Left colon (tissue), 2 donors: ENCODE results near the gene TAF1A. TPM values are rescaled to one million over a fixed set of nuclear protein-coding genes. Genes with fewer than 3 reads are reported as not detected.
"Not testable (repeated sequence)": the region's sequence is repeated elsewhere in the genome, so short reads cannot be mapped to it uniquely, and the experiment has no call there.

Experiments used
- ATAC-seq: fragments of 200-7000 bp; cut with Tn5 transposase; one replicate; pipeline ENCODE4 v1.9.1; 2020; ENCODE audit warnings: mild to moderate bottlenecking, moderate library complexity
- DNase-seq, 2 donors: peaks; one replicate each; pipeline ENCODE4 v3.0.0-alpha.2; 2020
- intact Hi-C, 2 donors: fragments of 100-400 bp; cut with DNase I in 1 of 2; cut with micrococcal nuclease in 1 of 2; formaldehyde crosslinking; loops; one replicate each; pipeline versions ENCODE4 v1.11.2 to v1.14.0; 2022; cut with DNase I, micrococcal nuclease
- long read RNA-seq: library from polyadenylated mRNA; unstranded; transcript quantifications from one replicate; pipeline ENCODE4 v2.0.0, GENCODE V29; 2021
- total RNA-seq, 2 donors: library from RNA; stranded (reverse); fragmentation: NEBNext Ultra II Directional; extraction: Animal tissue kit (Norgen Biotek cat#: 25700); gene quantifications; one replicate each; pipeline ENCODE4 v1.2.1, GENCODE V29; 2021
- donor health status: DM: no; HTN: no; CAD: no.
- donor health status: DM: yes; HTN: yes; CAD: no.

TAF1A gene
- 1 to 10 TPM; 4.2 to 4.6 TPM for total RNA-seq
- long read RNA-seq, partial matches to known transcripts, result 0 of 3 reads
- long read RNA-seq, other reads (novel, unspliced or antisense), result 2 of 3 reads

DNA sequence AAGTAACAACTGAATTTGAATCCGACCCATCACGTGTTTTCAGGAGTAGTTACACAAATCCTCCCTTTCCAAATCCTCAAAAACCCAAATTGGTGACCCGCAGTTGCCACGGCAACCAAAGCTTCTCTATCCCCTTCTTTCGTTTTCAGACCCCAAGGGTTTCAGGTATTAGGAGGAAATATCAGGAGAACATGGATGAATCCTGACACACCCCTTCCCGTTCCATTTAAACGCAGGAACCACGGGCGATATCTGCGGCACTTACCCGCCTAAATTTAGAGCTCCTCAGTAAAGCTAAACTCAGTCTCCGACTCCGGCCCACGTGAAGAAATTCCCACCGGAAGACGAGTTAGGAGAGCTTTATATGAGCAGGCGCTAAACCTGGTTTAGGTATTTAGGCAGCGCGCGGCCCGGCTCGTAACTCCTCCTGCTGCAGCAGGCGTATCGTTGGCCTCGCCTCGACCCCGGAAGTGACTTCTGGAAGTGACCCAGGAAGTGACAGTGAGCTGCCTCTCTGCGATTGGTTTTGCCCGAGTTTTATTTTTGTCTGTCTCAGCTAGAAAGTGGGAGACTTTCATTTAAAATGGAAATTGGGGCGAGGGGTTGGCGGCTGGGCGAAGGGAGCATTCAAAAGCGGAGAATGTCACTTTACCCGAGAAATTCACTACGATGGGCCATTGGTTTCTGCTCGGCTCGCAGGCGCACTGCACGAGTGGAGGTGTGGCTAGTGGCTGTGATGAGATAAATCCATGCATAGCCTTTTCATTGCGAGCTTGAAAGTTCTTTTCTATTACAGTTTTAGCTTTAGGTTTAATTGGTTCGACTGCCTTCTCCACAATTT is at the start of gene TAF1A:
Gene TAF1A (minus strand): TSS at position 472 of the 841 bp plus-strand sequence.
- intact Hi-C loops, result no loop called here
- peak; percentile 92 to 93 for DNase-seq
- peak; percentile 100 for ATAC-seq

DNA sequence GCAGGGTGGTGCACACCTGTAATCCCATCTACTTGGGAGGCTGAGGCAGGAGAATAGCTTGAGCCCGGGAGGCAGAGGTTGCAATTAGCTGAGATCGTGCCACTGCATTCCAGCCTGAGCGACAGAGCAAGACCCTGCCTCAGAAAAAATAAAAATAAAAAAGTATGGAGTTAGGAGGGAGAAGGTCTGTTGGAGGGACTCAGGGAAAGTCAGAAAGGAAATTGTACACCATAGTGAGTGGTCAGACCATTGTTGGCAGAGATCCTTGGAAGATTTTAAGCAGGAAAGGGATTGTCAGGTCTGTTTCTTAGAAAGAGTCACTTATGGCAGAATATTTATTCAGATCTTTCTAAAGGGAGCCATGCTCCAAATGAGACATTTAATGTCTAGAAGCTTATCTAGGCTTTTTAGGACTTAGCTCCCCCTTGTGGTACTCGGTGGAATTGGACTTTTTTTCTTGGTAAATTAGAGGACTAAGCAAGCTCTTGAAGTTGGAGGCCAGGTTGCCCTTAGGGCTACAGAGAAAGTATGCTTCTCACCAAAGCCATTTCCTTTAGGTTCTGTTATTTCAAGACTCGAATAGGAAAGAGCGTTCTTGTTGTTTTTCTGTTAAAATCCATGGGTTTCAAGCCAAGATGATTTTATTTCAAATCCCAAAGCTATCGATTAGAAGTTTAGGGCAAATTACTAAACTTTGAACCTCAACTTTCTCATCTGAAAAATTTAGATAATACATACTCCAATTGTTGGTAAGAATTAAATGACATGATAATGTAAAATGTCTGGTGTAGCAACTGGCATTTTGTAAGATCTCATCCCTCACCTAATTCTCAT is 44.7 kb upstream of the TAF1A start:
- ATAC-seq, result peak; percentile 76
- DNase-seq, result peak; percentile 32 to 62
- intact Hi-C loops, result loop anchor here in 1 of 2 donors (2.0 kb wide), 1 partner anchor 170 kb away; no protein-coding TSS in a partner anchor

DNA sequence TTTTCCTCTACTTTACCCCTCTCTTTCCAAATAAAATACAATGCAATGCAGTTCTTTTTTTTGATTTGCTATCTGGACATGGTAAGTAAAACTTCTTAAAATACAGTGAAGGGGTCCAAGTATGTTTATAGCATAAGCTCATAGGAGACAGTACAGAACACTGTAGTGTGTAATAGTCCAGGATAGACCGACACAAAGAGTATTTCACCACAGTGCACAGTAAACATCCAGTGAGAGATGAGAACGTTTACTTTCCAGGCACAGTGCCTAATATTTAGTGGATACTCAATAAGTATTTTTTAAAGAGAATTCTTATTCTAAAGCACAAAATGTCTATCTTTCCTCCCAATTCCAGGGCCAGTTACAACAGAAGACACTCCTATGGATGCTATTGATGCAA is 43.0 kb upstream of the TAF1A start:
- ATAC-seq, result no peak
- intact Hi-C loops, result no loop called here
- no peak for DNase-seq

DNA sequence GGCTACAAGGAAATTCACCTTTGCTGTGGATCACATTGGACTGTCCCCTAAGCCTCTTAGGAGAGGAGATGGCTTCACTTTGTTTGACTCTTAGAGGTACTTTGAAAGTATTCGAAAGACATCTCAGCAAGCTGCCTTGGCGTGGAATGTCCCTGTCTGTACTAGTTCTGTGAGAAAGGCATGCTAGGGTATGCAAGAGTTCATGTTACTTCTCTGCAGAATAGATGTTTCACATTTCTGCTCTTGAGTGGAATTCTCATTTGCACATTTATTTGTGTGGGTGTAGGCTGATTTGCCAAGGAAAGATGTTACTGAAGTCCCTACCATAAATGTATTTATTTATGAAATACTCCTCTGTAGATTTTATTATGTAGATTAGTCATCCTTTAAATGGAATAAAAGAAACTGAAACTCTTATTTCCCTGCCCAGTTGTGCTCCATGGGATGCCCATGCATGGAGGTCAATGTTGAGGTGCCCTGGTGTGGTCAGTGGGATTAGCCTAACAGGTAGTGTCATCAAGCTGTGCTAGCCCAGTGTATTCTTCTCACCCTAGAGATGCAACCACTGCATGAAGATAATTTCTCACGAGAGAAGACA is 42.0 kb upstream of the TAF1A start:
- intact Hi-C loops, result no loop called here
- ATAC-seq, result no peak
- no peak for DNase-seq

DNA sequence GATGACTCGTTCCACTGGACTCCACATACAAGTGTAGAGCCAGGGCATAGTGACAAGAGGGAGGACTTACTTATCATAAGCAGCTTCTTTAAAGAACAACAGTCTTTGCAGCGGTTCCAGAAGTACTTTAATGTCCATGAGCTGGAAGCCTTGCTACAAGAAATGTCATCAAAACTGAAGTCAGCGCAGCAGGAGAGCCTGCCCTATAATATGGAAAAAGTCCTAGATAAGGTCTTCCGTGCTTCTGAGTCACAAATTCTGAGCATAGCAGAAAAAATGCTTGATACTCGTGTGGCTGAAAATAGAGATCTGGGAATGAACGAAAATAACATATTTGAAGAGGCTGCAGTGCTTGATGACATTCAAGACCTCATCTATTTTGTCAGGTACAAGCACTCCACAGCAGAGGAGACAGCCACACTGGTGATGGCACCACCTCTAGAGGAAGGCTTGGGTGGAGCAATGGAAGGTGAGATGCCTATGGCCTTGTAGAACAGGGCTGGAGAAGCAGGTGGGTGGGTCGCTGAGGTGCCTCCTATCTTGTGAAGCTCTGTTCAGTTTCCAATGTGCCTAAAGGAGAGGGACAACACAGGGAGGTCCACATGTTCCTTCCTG is 40.3 kb upstream of the TAF1A start:
- intact Hi-C loops, result no loop called here
- ATAC-seq (no peak), DNase-seq (no peak)

DNA sequence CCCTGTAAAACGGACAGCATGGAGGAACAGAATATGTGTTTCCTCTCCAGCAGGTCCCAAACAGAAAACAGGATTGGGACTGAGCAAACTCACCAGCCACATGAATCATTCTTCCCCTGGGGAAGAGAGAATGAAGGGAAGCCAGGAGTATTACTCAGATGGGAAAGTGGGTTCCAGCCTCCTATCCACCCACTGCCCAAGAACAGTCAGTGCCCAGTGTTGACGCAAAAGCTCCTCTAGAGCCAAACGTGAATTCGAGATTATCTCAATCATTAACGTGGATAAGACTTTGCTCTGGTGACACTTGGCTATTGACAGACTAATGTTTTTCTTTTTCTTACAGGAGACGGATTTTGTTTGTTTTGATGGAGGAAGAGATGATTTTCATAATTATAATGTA is 37.5 kb upstream of the TAF1A start:
- DNase-seq, result no peak
- no peak for ATAC-seq
- intact Hi-C loops, result no loop called here

DNA sequence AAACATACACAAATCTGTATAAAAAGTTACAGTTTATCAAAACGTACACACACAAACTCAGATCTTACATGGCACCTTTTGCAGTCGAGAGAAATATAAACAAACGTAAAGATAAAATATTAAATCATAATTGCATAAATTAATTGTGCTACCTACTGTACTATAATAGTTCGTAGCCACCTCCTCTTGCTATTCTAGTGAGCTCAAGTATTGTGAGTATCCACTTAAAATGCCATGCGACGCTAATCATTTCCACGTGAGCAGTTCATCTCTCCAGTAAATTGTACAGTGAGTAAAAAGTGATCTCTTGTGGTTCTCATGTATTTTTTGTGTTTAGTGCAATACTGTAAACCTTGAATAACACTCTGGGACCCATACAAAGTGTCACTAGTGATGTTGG is 34.5 kb upstream of the TAF1A start:
- ATAC-seq (no peak), DNase-seq (no peak)
- intact Hi-C loops, result no loop called here

DNA sequence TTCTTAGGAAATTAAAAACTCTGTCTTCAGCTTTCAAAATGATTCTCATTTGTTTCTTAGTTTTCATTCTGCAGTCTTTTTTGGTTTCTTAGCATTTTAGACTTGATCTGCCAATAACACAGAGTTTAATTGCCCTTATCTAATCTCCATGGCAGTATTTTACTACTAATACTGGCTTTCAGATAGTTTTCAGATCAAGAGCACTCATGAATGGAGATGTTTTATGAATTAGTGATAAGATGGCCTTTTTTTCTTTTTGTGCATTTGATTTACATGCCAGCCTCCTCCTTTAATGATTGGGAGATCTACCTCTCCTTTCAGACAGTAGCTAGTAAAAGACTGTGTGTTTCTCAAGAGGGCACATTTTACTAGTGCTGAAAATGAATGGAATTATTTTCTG is 33.7 kb upstream of the TAF1A start:
- no peak for ATAC-seq
- DNase-seq, result no peak
- intact Hi-C loops, result no loop called here

DNA sequence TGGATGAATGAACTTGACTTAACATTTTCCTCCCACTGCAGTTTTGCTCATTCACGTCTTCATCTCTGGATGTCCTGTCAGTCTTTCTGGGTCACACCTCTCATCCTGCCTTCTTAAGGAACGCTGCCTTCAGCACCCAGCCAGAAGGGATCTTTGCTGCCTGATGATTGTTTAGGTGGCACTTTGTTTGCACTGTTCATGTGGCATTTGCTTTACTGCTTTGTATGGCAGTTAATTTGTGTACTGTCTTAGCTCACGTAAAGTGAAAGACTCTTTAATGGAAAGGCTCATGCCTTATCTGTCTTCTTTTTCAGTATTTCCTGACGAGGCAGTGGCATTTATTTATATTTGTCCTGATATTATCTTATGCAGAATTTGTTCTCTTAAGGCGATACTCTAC is 33.0 kb upstream of the TAF1A start:
- intact Hi-C loops, result no loop called here

DNA sequence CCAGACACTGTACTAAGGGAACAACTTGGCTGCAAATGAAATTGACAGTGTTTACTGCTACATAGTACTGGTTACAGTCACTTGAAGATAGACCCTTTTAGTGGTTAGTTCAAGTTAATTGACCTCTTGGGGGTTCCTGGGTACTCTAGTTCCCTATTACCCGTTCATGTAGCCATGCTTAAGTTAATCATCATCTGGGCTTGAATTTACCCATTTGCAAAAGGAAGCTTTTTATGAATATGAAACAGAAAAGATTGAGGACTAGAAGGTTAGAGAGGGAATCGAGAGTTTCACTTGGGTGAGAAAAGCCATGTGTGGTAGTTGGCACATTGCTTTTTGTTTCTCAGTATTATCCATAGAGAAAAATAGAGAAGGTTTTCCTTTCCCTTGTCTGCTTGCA is 30.8 kb upstream of the TAF1A start:
- intact Hi-C loops, result no loop called here

More for the DNA sequence above, 33.0 kb upstream of the TAF1A start:
- peak; percentile 66 for ATAC-seq
- DNase-seq, result no peak

DNA sequence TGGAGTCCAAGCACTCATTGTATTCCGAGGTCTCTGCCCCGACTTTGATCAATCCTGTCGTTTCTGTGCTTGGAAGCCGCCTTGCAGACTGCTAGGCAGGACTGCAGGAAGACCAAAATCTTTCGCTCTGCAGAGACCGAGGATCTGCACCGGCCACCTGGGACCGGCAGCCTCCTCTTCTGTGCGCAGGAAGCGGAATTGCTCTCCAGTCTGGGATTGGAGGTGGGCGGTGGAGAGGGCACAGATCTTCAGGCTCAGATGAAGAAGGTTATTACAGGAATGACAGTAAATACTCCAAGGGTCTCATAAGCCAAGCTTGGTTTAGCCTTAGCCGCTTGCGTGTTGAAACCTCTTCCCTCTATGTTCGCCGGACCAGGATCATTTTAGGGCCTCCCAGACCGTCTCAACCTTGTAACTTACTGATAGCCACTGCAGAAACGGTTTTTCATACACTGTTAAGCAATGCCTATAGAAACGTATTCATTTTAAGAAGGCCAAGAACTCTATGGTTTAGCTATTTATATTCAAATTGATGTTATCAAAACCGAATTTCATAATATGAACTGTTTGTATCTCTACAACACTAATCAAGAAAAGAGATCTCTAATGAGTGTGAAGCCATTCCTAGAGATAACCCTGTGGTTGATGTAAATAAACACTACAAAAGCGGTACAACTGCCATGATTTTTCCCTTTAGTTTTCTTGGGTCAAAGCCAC is 29.3 kb upstream of the TAF1A start:
- intact Hi-C loops, result no loop called here
- DNase-seq (peak in 1 of 2 donors; percentile 32), ATAC-seq (peak; percentile 22)

More for the DNA sequence above, 30.8 kb upstream of the TAF1A start:
- ATAC-seq (no peak), DNase-seq (no peak)

DNA sequence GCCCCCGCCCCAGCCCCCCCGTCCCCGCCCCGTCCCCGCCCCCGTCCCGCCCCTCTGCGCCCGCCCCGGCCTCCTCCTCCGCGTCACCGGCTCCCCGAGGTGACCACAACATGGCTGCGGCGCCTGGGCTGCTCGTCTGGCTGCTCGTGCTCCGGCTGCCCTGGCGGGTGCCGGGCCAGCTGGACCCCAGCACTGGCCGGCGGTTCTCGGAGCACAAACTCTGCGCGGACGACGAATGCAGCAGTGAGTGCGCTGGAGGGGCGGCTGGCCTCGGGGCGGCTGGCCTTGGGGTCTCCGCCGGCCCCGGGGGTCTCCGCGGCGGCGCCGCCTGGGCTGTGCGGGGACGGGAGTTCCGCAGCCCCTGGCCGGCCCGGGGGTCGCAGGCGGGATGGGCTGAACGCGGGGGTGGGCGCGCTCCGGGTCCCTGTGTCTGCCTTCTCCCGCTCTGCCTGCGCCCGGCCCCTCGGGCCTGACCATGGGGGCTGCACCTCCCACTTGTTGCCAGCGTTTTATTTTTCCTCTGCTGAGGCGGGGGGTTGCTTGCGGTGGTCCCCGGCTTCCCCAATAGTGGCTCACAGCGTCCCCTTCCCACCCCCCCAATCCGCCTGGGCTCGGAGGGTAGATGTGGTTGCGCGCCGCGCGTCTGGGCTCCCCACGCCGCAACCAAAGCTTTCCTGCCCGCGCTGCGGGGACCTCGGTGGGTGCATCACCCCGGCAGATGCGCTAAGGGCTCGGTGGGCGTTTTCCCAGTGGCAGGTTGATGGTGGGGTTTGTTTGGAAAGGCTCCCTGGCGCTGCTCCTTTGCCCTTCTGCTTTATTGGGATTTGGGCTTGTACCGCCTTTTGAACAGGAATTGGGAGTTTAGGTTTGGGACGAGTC is 28.5 kb upstream of the TAF1A start, which contains the start of gene MIA3:
Gene MIA3 (plus strand): TSS at position 97 of the 879 bp plus-strand sequence. CDS start 14 bp downstream, at position 111.
- peak; percentile 32 to 85 for DNase-seq
- intact Hi-C loops, result no loop called here

DNA sequence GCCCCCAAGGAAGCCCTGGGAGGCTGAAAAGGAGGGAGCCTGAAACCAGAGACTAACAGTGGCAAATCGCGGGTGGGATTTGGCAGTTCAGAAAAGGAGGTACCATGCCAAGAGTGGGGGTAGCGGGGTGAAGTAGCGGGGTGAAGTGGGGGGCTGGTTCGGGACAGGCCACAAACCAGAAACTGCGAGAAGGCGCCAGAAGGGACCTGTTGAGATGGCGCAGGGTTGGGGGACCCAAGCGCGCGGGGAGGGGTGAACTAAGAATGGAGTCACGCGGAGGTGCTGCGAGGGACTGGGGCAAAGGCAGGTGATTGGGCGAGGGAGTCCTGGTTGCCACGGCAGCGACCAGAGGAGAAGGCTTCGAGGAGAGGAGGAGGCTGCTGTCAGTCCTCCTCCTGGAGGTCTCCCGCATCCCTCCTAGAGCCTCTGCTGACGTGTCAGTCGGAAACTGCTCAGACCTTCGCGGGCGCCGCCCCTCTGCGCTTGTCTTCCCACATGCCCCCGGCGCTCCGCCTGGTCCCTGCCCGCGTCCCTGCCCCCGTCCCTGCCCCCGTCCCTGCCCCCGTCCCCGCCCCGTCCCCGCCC is 27.7 kb upstream of the TAF1A start:
- intact Hi-C loops, result no loop called here
- DNase-seq, result peak; percentile 95 to 97
- ATAC-seq, result peak; percentile 88

More for the DNA sequence above, 28.5 kb upstream of the TAF1A start, which contains the start of gene MIA3:
- ATAC-seq, result peak; percentile 68

DNA sequence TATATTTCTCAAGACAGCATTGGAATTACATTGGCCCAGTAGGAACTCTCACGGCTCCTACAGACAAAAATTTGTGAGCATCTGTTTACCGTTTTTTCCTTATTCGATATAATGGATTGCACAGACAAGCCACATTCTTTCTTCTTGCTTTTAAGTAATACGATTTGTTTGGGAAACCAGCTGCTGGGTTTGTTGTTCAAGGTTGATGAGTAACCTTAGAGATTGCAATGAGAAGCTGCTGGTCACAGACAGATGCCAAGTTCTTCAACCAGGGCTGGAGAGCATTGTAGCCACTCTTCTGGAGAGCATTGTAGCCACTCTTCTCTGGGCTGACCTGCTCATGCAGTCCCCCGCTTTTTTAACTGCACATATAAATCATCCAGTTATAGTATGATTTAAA is 26.8 kb upstream of the TAF1A start:
- ATAC-seq (no peak), DNase-seq (no peak)
- intact Hi-C loops, result no loop called here

DNA sequence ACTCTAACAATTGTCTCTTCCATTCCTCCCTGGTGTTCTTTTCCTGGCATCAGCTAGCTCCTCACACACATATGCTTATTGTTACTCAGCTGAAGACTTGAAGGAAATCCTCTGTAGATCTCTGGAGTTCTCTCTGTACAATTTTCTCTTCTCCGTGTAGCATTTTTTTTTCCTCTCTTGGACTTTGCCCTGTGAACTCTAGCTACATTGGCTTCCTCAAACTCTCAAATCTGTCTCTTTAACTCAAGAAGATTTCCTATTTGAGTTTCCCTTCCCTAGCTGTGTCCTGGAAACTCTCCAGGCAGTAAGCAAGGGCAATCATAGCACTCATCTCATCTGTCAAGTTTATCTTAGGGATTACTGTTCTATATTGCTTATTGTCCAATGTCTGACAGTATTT is 23.9 kb upstream of the TAF1A start:
- DNase-seq, result no peak
- ATAC-seq, result peak; percentile 47
- intact Hi-C loops, result no loop called here

DNA sequence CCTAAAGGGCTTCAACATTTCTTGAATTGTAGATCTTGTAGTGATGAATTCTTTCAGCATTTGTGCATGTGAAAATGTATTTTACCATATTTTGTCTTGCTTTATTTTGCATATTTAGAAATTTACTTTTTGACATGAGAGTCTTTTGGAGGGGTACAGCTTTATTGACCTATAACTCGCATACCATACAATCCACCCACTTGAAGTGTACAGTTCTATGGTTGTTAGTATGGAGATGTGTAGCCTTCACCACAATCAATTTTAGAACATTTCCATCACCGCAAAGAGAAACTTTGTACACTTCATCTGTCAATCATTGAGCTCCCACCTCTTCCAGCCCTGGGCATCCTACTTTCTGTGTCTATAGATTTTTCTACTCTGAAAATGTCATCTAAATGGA is 21.0 kb upstream of the TAF1A start:
- no peak for ATAC-seq
- DNase-seq, result no peak
- intact Hi-C loops, result no loop called here

DNA sequence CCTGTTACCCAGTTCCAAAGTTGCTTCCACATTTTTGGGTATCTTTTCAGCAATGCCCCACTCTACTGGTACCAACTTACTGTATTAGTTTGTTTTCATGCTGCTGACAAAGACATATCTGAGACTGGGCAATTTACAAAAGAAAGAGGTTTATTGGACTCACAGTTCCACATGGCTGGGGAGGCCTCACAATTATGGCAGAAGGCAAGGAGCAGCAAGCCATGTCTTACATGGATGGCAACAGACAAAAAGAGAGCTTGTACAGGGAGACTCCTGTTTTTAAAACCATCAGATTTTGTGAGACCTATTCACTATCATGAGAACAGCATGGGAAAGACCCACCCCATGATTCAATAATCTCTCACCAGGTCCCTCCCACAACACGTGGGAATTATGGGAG is 19.4 kb upstream of the TAF1A start:
- DNase-seq, intact Hi-C loops, ATAC-seq: not testable (repeated sequence)
